ENCODE data around the gene STAG3. TPM values are rescaled to one million over a fixed set of nuclear protein-coding genes. Genes with fewer than 3 reads are reported as not detected.

The STAG3 gene
- total and polyA plus RNA-seq, 10 of the 15 experiments (the other 5 are each of a cell fraction or from before 2014, with no cell fraction given) = 73.0 to 306 (median 120) TPM

- no peak for TF ChIP-seq ZNF687 (IDR thresholded peaks at IDR 0.05)
- no peak for TF ChIP-seq SREBF1 (IDR thresholded peaks at IDR 0.05; ENCODE audit: low read length)
- no peak for TF ChIP-seq FOXM1 (IDR thresholded peaks at IDR 0.05; ENCODE audit: low read depth, low read length)
These were observed 8.0 kb downstream of the STAG3 start (continued) for GRCh38 chr7:100185726-100186125.

GRCh38 chr7:100189061-100189460 is 11.3 kb downstream of the STAG3 start:
- no peak overlapping the region for H3K27ac ChIP-seq (ENCODE audit: control insufficient read depth, insufficient read depth)
- ATAC-seq (peak; percentile 42; the same call in 2 of the 3 replicates), DNase-seq (ENCODE audit: low read depth, low spot score) (no peak), FAIRE-seq (no peak)
- SMC1A ChIA-PET (ENCODE audit: uncharacterized antibody, unreplicated experiment) = interaction anchor here (0.8 to 3.9 kb wide), 6 partner anchors 9 to 156 kb away, joined by 3 to 140 read pairs (median 6); no protein-coding TSS in a partner anchor
- no peak overlapping the region for H3K4me2 ChIP-seq (ENCODE audit: control insufficient read depth, insufficient read depth)
- RAD21 ChIA-PET (ENCODE audit: unreplicated experiment) = interaction anchor here (1.4 to 2.6 kb wide), 5 partner anchors 10 to 40 kb away, joined by 4 to 35 read pairs (median 8); partner anchors contain the start of gene LAMTOR4
- H3K79me2 ChIP-seq (ENCODE audit: control insufficient read depth, insufficient read depth, low read length) = no peaks in the 10 kb centered on the region
- BruUV-seq (replicated peaks) = no TSS peak
- H3K27me3 ChIP-seq (replicated peaks in 1 of 2; ENCODE audit: control insufficient read depth in 2 of 2, insufficient read depth in 2 of 2, low read length in 1 of 2) = no peaks in the 10 kb centered on the region
- H4K20me1 ChIP-seq (ENCODE audit: control insufficient read depth, insufficient read depth) = no peaks in the 10 kb centered on the region
- H3K9me3 ChIP-seq (replicated peaks; ENCODE audit: control insufficient read depth, insufficient read depth, low read length) = no peaks in the 10 kb centered on the region
- intact Hi-C loops (cut with micrococcal nuclease; ENCODE audit: unreplicated experiment) = no loop called here
- in situ Hi-C loops (cut with MboI) = no loop called here
- H3K4me1 ChIP-seq (ENCODE audit: control insufficient read depth, insufficient read depth, low read length) = peaks cover 28% of the 10 kb centered on the region
- CTCF ChIA-PET = interaction anchor here (1.1 to 3.9 kb wide), 10 partner anchors 11 to 218 kb away, joined by 6 to 113 read pairs (median 24); partner anchors contain the start of genes GPC2, LAMTOR4, PVRIG and STAG3
- POLR2A ChIA-PET = interaction anchor here (1.0 to 1.5 kb wide), 4 partner anchors 9 to 29 kb away, joined by 3 to 4 read pairs (median 4); no protein-coding TSS in a partner anchor
- TF ChIP-seq RELA (IDR thresholded peaks at IDR 0.05; ENCODE audit: borderline replicate concordance, partially characterized antibody) (no peak), ZBTB11 (CRISPR knock-in tag; IDR thresholded peaks at IDR 0.05) (no peak), CTCF (IDR thresholded peaks at IDR 0.05 in 2 of 3, conservative IDR thresholded peaks at IDR 0.05 in 1 of 3; ENCODE audit: control insufficient read depth in 2 of 3, extremely low read depth in 1 of 3, insufficient read depth in 1 of 3, low read depth in 3 of 3, low read length in 3 of 3) (0 out of 6 replicates have a peak, but pooled peaks of 1 of the 3 experiments have one; percentile 24), MYB (IDR thresholded peaks at IDR 0.05; ENCODE audit: borderline replicate concordance, low read depth, low read length) (no peak), SMARCA5 (IDR thresholded peaks at IDR 0.05) (no peak)
- 66% methylated on average over 3 of the region's 3 CpGs for WGBS (ENCODE audit: insufficient coverage, insufficient replicate concordance, low lambda C conversion rate, missing lambda C conversion rate)
- no peak overlapping the region for H3K4me3 ChIP-seq
- H3K9ac ChIP-seq (ENCODE audit: control insufficient read depth, insufficient read depth, low read length) = no peak overlapping the region
- no peak overlapping the region for H2AFZ ChIP-seq (ENCODE audit: control insufficient read depth, low read depth, low read length)
- H3K36me3 ChIP-seq (ENCODE audit: control insufficient read depth in 2 of 2, insufficient read depth in 2 of 2, low read length in 1 of 2) = no peaks in the 10 kb centered on the region
